Nucleus accumbens (tissue), 56 donors: ENCODE data around the gene NELFB.

ENCODE experiments used
- DNase-seq, 56 donors: peaks; one replicate each; lab custom pipeline; 2025; lab: John Stamatoyannopoulos, UW

NELFB gene

GRCh38 chr9:137245450-137246421 is 9.4 kb upstream of the NELFB start:
- DNase-seq, result no peak

- DNase-seq, result no peak
Observed at GRCh38 chr9:137247135-137247915, 7.8 kb upstream of the NELFB start.

GRCh38 chr9:137247916-137248175 is 7.3 kb upstream of the NELFB start:
- no peak for DNase-seq

GRCh38 chr9:137250329-137251193 is 4.6 kb upstream of the NELFB start:
- DNase-seq, result no peak

- no peak for DNase-seq
Observed at GRCh38 chr9:137251194-137251461, 4.0 kb upstream of the NELFB start, which contains the start of gene STPG3. Gene STPG3 (plus strand): TSS chr9:137251286. CDS start chr9:137251287, 1 bp downstream.

GRCh38 chr9:137251490-137252268 is 3.4 kb upstream of the NELFB start:
- DNase-seq, result no peak

GRCh38 chr9:137252555-137253506 is 2.3 kb upstream of the NELFB start:
- DNase-seq, result no peak

- DNase-seq, result no peak
Observed at GRCh38 chr9:137253717-137254623, 1.2 kb upstream of the NELFB start.

- peak in 3 of 56 donors; percentile 50 to 56 (median 50) for DNase-seq
Observed at GRCh38 chr9:137255448-137256114, 454 bp downstream of the NELFB start.

- DNase-seq, result no peak
Observed at GRCh38 chr9:137256362-137256761, 1.2 kb downstream of the NELFB start.

- no peak for DNase-seq
Observed at GRCh38 chr9:137256856-137257255, 1.7 kb downstream of the NELFB start.

GRCh38 chr9:137262173-137262908 is 7.2 kb downstream of the NELFB start:
- peak in 6 of 56 donors; percentile 8 to 51 (median 14) for DNase-seq

GRCh38 chr9:137262909-137263285 is 7.8 kb downstream of the NELFB start:
- no peak for DNase-seq

- DNase-seq, result no peak
Observed at GRCh38 chr9:137263506-137263905, 8.4 kb downstream of the NELFB start.

- DNase-seq, result no peak
Observed at GRCh38 chr9:137264067-137264466, 8.9 kb downstream of the NELFB start.

- DNase-seq, result no peak
Observed at GRCh38 chr9:137265496-137266161, 10.5 kb downstream of the NELFB start.
